HG03108 (cell line): ENCODE data around the gene SNED1.

ENCODE experiments used
- ATAC-seq: cut with Tn5 transposase; IDR thresholded peaks from one replicate; pipeline ENCODE4 v1.9.1; 2021; ENCODE audit warnings: moderate library complexity; ENCODE audit not compliant: unreplicated experiment

Gene SNED1

GRCh38 chr2:241003830-241004564, 5.6 kb downstream of the SNED1 start:
- no peak for ATAC-seq

- no peak for ATAC-seq
Observed at GRCh38 chr2:241005569-241005968, 7.2 kb downstream of the SNED1 start.

GRCh38 chr2:241006412-241006811, 8.0 kb downstream of the SNED1 start:
- no peak for ATAC-seq

- ATAC-seq = no peak
Observed at GRCh38 chr2:241007111-241007510, 8.7 kb downstream of the SNED1 start.

- ATAC-seq = no peak
Observed at GRCh38 chr2:241007880-241008710, 9.7 kb downstream of the SNED1 start.

- no peak for ATAC-seq
Observed at GRCh38 chr2:241008711-241009121, 10.3 kb downstream of the SNED1 start.

- ATAC-seq = no peak
Observed at GRCh38 chr2:241009191-241009590, 10.8 kb downstream of the SNED1 start.

GRCh38 chr2:241009601-241010530, 11.4 kb downstream of the SNED1 start:
- no peak for ATAC-seq

- ATAC-seq = no peak
Observed at GRCh38 chr2:241010531-241011295, 12.3 kb downstream of the SNED1 start.

- no peak for ATAC-seq
Observed at GRCh38 chr2:241011296-241011600, 12.8 kb downstream of the SNED1 start.

GRCh38 chr2:241011751-241012510, 13.5 kb downstream of the SNED1 start:
- ATAC-seq = no peak

- ATAC-seq = no peak
Observed at GRCh38 chr2:241014224-241014623, 15.8 kb downstream of the SNED1 start.

GRCh38 chr2:241014764-241015163, 16.3 kb downstream of the SNED1 start:
- ATAC-seq = no peak

GRCh38 chr2:241015439-241015838, 17.0 kb downstream of the SNED1 start:
- ATAC-seq = no peak

GRCh38 chr2:241017228-241017940, 19.0 kb downstream of the SNED1 start:
- no peak for ATAC-seq

GRCh38 chr2:241018051-241018891, 19.9 kb downstream of the SNED1 start:
- no peak for ATAC-seq

- no peak for ATAC-seq
Observed at GRCh38 chr2:241019441-241020139, 21.2 kb downstream of the SNED1 start.

GRCh38 chr2:241020201-241020600, 21.8 kb downstream of the SNED1 start:
- no peak for ATAC-seq
